HUES64 (cell line): ENCODE measurements around the gene TMEM120A.

ENCODE experiments used
- H3K27ac ChIP-seq: 2 replicates; pipeline ENCODE4 v1.7.0; 2013; ENCODE audit warnings: low read depth, low read length, inconsistent platforms
- H3K27me3 ChIP-seq: 2 replicates; pipeline ENCODE4 v1.6.1; 2013; ENCODE audit warnings: mild to moderate bottlenecking, low read length; ENCODE audit not compliant: insufficient read depth
- H3K36me3 ChIP-seq: 2 replicates; pipeline ENCODE4 v1.6.1; 2013; ENCODE audit warnings: mild to moderate bottlenecking, low read length; ENCODE audit not compliant: insufficient read depth
- H3K4me1 ChIP-seq: 2 replicates; pipeline ENCODE4 v1.6.1; 2013; ENCODE audit warnings: mild to moderate bottlenecking, low read length, moderate library complexity; ENCODE audit not compliant: insufficient read depth
- H3K4me3 ChIP-seq: 2 replicates; pipeline ENCODE4 v1.5.1; 2013; ENCODE audit warnings: mild to moderate bottlenecking, low read length, moderate library complexity
- H3K9ac ChIP-seq: 2 replicates; pipeline ENCODE4 v1.6.1; 2013; ENCODE audit warnings: mild to moderate bottlenecking, low read depth, low read length
- H3K9me3 ChIP-seq: 2 replicates; pipeline ENCODE4 v1.6.1; 2013; ENCODE audit warnings: low read depth, low read length; ENCODE audit not compliant: insufficient read depth
- whole genome bisulfite sequencing: fragments of 150-250, 120-280 bp; methylation state at CpG from one replicate; pipeline ENCODE4 v1.1.7; 2013; ENCODE audit warnings: missing lambda C conversion rate; 5-methylcytosine and 5-hydroxymethylcytosine counted together

TMEM120A gene

GRCh38 chr7:75995052-75995471 is 667 bp upstream of the TMEM120A start:
- H3K9ac ChIP-seq = peak overlapping the region; percentile 68
- peaks cover 19% of the 10 kb centered on the region; the same call in 1 of the 2 replicates for H3K36me3 ChIP-seq
- H3K4me1 ChIP-seq = peaks cover 14% of the 10 kb centered on the region
- H3K27me3 ChIP-seq = no peaks in the 10 kb centered on the region
- WGBS = 61% methylated on average over 11 of the region's 11 CpGs
- H3K27ac ChIP-seq = peak overlapping the region; percentile 59
- no peaks in the 10 kb centered on the region for H3K9me3 ChIP-seq
- peak overlapping the region; percentile 82 for H3K4me3 ChIP-seq

GRCh38 chr7:75993689-75994387 is 557 bp downstream of the TMEM120A start:
- Histone ChIP-seq H3K27ac (peak overlapping the region; percentile 24; the same call in 1 of the 2 replicates), H3K9ac (peak overlapping the region; percentile 45)
- WGBS = 3% methylated on average over 38 of the region's 40 CpGs

GRCh38 chr7:75992083-75992755 is 2.2 kb downstream of the TMEM120A start:
- 90% methylated on average over 20 of the region's 20 CpGs for WGBS
- H3K9ac ChIP-seq = no peak overlapping the region
- no peaks in the 10 kb centered on the region for H3K9me3 ChIP-seq
- peaks cover 15% of the 10 kb centered on the region; the same call in 1 of the 2 replicates for H3K36me3 ChIP-seq
- H3K27me3 ChIP-seq = no peaks in the 10 kb centered on the region
- no peak overlapping the region for H3K27ac ChIP-seq
- H3K4me3 ChIP-seq = no peak overlapping the region
- H3K4me1 ChIP-seq = peaks cover 19% of the 10 kb centered on the region

More at GRCh38 chr7:75993689-75994387, 557 bp downstream of the TMEM120A start:
- H3K27me3 ChIP-seq = no peaks in the 10 kb centered on the region
- H3K4me3 ChIP-seq = peak overlapping the region; percentile 82
- 0 out of 2 replicates have a peak, but pooled peaks cover 14% of the 10 kb centered on the region for H3K36me3 ChIP-seq
- H3K9me3 ChIP-seq = no peaks in the 10 kb centered on the region
- H3K4me1 ChIP-seq = peaks cover 19% of the 10 kb centered on the region

GRCh38 chr7:75991531-75992082 is 2.8 kb downstream of the TMEM120A start:
- Histone ChIP-seq H3K27me3 (no peaks in the 10 kb centered on the region), H3K4me3 (no peak overlapping the region), H3K4me1 (peaks cover 19% of the 10 kb centered on the region), H3K9me3 (no peaks in the 10 kb centered on the region), H3K36me3 (peaks cover 20% of the 10 kb centered on the region), H3K27ac (no peak overlapping the region), H3K9ac (no peak overlapping the region)
- WGBS = 92% methylated on average over 9 of the region's 9 CpGs

- Histone ChIP-seq H3K36me3 (peaks cover 31% of the 10 kb centered on the region), H3K9me3 (no peaks in the 10 kb centered on the region), H3K27ac (no peak overlapping the region), H3K4me1 (peaks cover 17% of the 10 kb centered on the region), H3K27me3 (no peaks in the 10 kb centered on the region), H3K4me3 (no peak overlapping the region), H3K9ac (no peak overlapping the region)
- 77% methylated on average over 21 of the region's 21 CpGs for WGBS
These were observed 4.7 kb downstream of the TMEM120A start for GRCh38 chr7:75989500-75990388.

- H3K4me1 ChIP-seq = peaks cover 16% of the 10 kb centered on the region
- no peaks in the 10 kb centered on the region for H3K9me3 ChIP-seq
- peaks cover 40% of the 10 kb centered on the region for H3K36me3 ChIP-seq
- WGBS = 75% methylated on average over 13 of the region's 31 CpGs
- no peak overlapping the region for H3K4me3 ChIP-seq
- H3K27me3 ChIP-seq = no peaks in the 10 kb centered on the region
- H3K9ac ChIP-seq = no peak overlapping the region; the same call in 1 of the 2 replicates
- H3K27ac ChIP-seq = no peak overlapping the region
These were observed 5.6 kb downstream of the TMEM120A start for GRCh38 chr7:75988568-75989499.

- H3K9me3 ChIP-seq = no peaks in the 10 kb centered on the region
- peaks cover 8% of the 10 kb centered on the region for H3K4me1 ChIP-seq
- no peak overlapping the region for H3K4me3 ChIP-seq
- no peaks in the 10 kb centered on the region for H3K27me3 ChIP-seq
- H3K27ac ChIP-seq = no peak overlapping the region
- H3K9ac ChIP-seq = no peak overlapping the region
- peaks cover 47% of the 10 kb centered on the region for H3K36me3 ChIP-seq
- 91% methylated on average over 30 of the region's 30 CpGs for WGBS
These were observed 6.4 kb downstream of the TMEM120A start for GRCh38 chr7:75987805-75988567.

- H3K9me3 ChIP-seq = no peaks in the 10 kb centered on the region
- H3K36me3 ChIP-seq = peaks cover 54% of the 10 kb centered on the region
- H3K27me3 ChIP-seq = no peaks in the 10 kb centered on the region
- no peak overlapping the region for H3K9ac ChIP-seq
- 93% methylated on average over 32 of the region's 32 CpGs for WGBS
- no peak overlapping the region for H3K4me3 ChIP-seq
- H3K27ac ChIP-seq = no peak overlapping the region
- peaks cover 8% of the 10 kb centered on the region for H3K4me1 ChIP-seq
These were observed 7.2 kb downstream of the TMEM120A start for GRCh38 chr7:75987026-75987804.

- Histone ChIP-seq H3K27ac (no peak overlapping the region), H3K4me3 (no peak overlapping the region), H3K36me3 (peaks cover 64% of the 10 kb centered on the region), H3K9me3 (no peaks in the 10 kb centered on the region), H3K27me3 (no peaks in the 10 kb centered on the region), H3K9ac (no peak overlapping the region), H3K4me1 (peaks cover 8% of the 10 kb centered on the region)
- WGBS = 95% methylated on average over 20 of the region's 20 CpGs
These were observed 8.1 kb downstream of the TMEM120A start for GRCh38 chr7:75986147-75986781.
